Panc1 (cell line): ENCODE measurements around the gene GATD1.

ENCODE experiments used
- CTCF ChIP-seq: fragments of 450-650 bp; IDR thresholded peaks from 2 replicates; pipeline ENCODE4 v1.5.1; 2017; ENCODE audit warnings: mild to moderate bottlenecking
- POLR2AphosphoS5 ChIP-seq: IDR thresholded peaks from 2 replicates; pipeline ENCODE4 v1.6.1; 2012; ENCODE audit warnings: mild to moderate bottlenecking, low read depth, low read length, moderate library complexity
- REST ChIP-seq, 2 experiments: IDR thresholded peaks; 2 replicates each; pipeline ENCODE4 v1.6.1; 2011 to 2012; ENCODE audit warnings: low read depth in 2 of 2, control low read depth in 1 of 2, low read length in 1 of 2, mild to moderate bottlenecking in 1 of 2, moderate library complexity in 1 of 2; ENCODE audit not compliant: insufficient read depth in 1 of 2
- SIN3A ChIP-seq: IDR thresholded peaks from 2 replicates; pipeline ENCODE4 v1.6.1; 2012; ENCODE audit warnings: low read depth, mild to moderate bottlenecking, low read length, moderate library complexity, borderline replicate concordance; ENCODE audit not compliant: insufficient read depth
- TCF7L2 ChIP-seq: IDR thresholded peaks from 2 replicates; pipeline ENCODE4 v1.6.1; 2011; ENCODE audit warnings: mild to moderate bottlenecking, low read depth, low read length, inconsistent platforms

GRCh38 chr11:782264-783174 is 5.2 kb upstream of the GATD1 start:
- TF ChIP-seq CTCF (no peak), TCF7L2 (no peak), POLR2AphosphoS5 (no peak), SIN3A (no peak), REST (IDR thresholded peaks at IDR 0.05; ENCODE audit: insufficient read depth in 1 of 2, low read depth in 2 of 2, low read length in 1 of 2) (no peak)
